GM19467 (cell line): ENCODE measurements around the gene FCGR3A.
A peak's percentile ranks its signal among the peaks of the same experiment; 100 is the strongest.
"Not testable (repeated sequence)": the region's sequence is repeated elsewhere in the genome, so short reads cannot be mapped to it uniquely, and the experiment has no call there.

Experiments
- ATAC-seq: cut with Tn5 transposase; IDR thresholded peaks from one replicate; pipeline ENCODE4 v1.9.1; 2021; ENCODE audit warnings: mild to moderate bottlenecking, moderate library complexity; ENCODE audit not compliant: unreplicated experiment

FCGR3A gene

GRCh38 chr1:161557506-161558450 is 8.2 kb upstream of the FCGR3A start:
- not testable (repeated sequence) for ATAC-seq

- not testable (repeated sequence) for ATAC-seq
Measured at GRCh38 chr1:161556990-161557389, 7.4 kb upstream of the FCGR3A start.

- ATAC-seq = not testable (repeated sequence)
Measured at GRCh38 chr1:161556143-161556542, 6.5 kb upstream of the FCGR3A start.

GRCh38 chr1:161554815-161555417 is 5.3 kb upstream of the FCGR3A start:
- ATAC-seq = not testable (repeated sequence)

GRCh38 chr1:161554340-161554739 is 4.7 kb upstream of the FCGR3A start:
- ATAC-seq = not testable (repeated sequence)

GRCh38 chr1:161553631-161554030 is 4.0 kb upstream of the FCGR3A start:
- ATAC-seq = not testable (repeated sequence)

- not testable (repeated sequence) for ATAC-seq
Measured at GRCh38 chr1:161550942-161551341, 1.3 kb upstream of the FCGR3A start.

- ATAC-seq = not testable (repeated sequence)
Measured at GRCh38 chr1:161548749-161549406, 740 bp downstream of the FCGR3A start.

GRCh38 chr1:161547995-161548741 is 1.4 kb downstream of the FCGR3A start:
- not testable (repeated sequence) for ATAC-seq

GRCh38 chr1:161545005-161545731 is 4.5 kb downstream of the FCGR3A start:
- not testable (repeated sequence) for ATAC-seq

- not testable (repeated sequence) for ATAC-seq
Measured at GRCh38 chr1:161543125-161543524, 6.5 kb downstream of the FCGR3A start.

GRCh38 chr1:161542091-161542559 is 7.5 kb downstream of the FCGR3A start:
- peak; percentile 52 for ATAC-seq

- peak; percentile 21 for ATAC-seq
Measured at GRCh38 chr1:161540570-161540960, 9.1 kb downstream of the FCGR3A start.

- peak; percentile 46 for ATAC-seq
Measured at GRCh38 chr1:161539731-161540569, 9.7 kb downstream of the FCGR3A start.

GRCh38 chr1:161538925-161539479 is 10.6 kb downstream of the FCGR3A start:
- ATAC-seq = not testable (repeated sequence)

- ATAC-seq = not testable (repeated sequence)
Measured at GRCh38 chr1:161537068-161537669, 12.4 kb downstream of the FCGR3A start.

- not testable (repeated sequence) for ATAC-seq
Measured at GRCh38 chr1:161532644-161533567, 16.7 kb downstream of the FCGR3A start.
